HEK293 (cell line): Measurements from ENCODE around the gene TAS2R8.

Experiments used
- CTCF ChIA-PET: fragments of 350-600 bp; formaldehyde crosslinking; extraction: SDS; loops from one replicate; lab custom pipeline; 2021; ENCODE audit warnings: antibody characterized with exemption; lab: Yijun Ruan, JAX
- POLR2A ChIA-PET: fragments of 300-600 bp; formaldehyde crosslinking; extraction: SDS; loops from one replicate; lab custom pipeline; 2020; ENCODE audit warnings: antibody characterized with exemption, inconsistent platforms; lab: Yijun Ruan, JAX
- H3K27ac ChIP-seq: fragments of 200-500 bp; sonication (Bioruptor generic); 2 replicates; pipeline ENCODE4 v1.5.1; 2014; ENCODE audit warnings: low read depth, low read length, control low read depth, inconsistent platforms; ENCODE audit errors: extremely low read depth
- H3K36me3 ChIP-seq, 2 experiments: fragments of 200-500 bp in 1 of 2; sonication (Bioruptor generic) in 1 of 2; 1 replicate in 1 of 2; 2 replicates in 1 of 2; pipeline ENCODE4 v1.5.1; 2014 to 2017; ENCODE audit warnings: inconsistent platforms in 2 of 2, low read length in 2 of 2; ENCODE audit not compliant: control insufficient read depth in 2 of 2, insufficient read depth in 1 of 2
- H3K4me1 ChIP-seq: fragments of 200-500 bp; sonication (Bioruptor generic); 2 replicates; pipeline ENCODE4 v1.5.1; 2014; ENCODE audit warnings: mild to moderate bottlenecking, low read length, inconsistent platforms; ENCODE audit not compliant: control insufficient read depth, insufficient read depth
- H3K4me3 ChIP-seq: 2 replicates; pipeline ENCODE4 v1.5.1; 2011; ENCODE audit warnings: low read depth, mild to moderate bottlenecking, control low read depth, low read length, moderate library complexity
- H3K9me3 ChIP-seq: fragments of 200-500 bp; sonication (Bioruptor generic); 2 replicates; pipeline ENCODE4 v1.5.1; 2014; ENCODE audit warnings: low read depth, low read length, inconsistent platforms; ENCODE audit not compliant: control insufficient read depth, insufficient read depth
- BCL11B ChIP-seq: fragments of 450-650 bp; formaldehyde crosslinking; IDR thresholded peaks from 2 replicates; pipeline ENCODE4 v1.5.1; 2016; ENCODE audit warnings: low read depth, missing biosample characterization, missing genetic modification characterization
- ELK4 ChIP-seq: IDR thresholded peaks from 2 replicates; pipeline ENCODE4 v1.6.1; 2011; ENCODE audit warnings: mild to moderate bottlenecking, low read depth, low read length, borderline replicate concordance
- GLI4 ChIP-seq: fragments of 450-650 bp; formaldehyde crosslinking; IDR thresholded peaks from 2 replicates; pipeline ENCODE4 v1.5.1; 2016; ENCODE audit warnings: missing biosample characterization, missing genetic modification characterization
- OVOL3 ChIP-seq: fragments of 450-650 bp; formaldehyde crosslinking; IDR thresholded peaks from 2 replicates; pipeline ENCODE4 v1.5.1; 2016; ENCODE audit warnings: missing biosample characterization, missing genetic modification characterization
- PBX3 ChIP-seq: sonication (generic); formaldehyde crosslinking; IDR thresholded peaks from 2 replicates; pipeline ENCODE4 v1.8.1; 2022; ENCODE audit warnings: mild to moderate bottlenecking, moderate library complexity, missing genetic modification reagents
- ZFHX2 ChIP-seq: fragments of 450-650 bp; formaldehyde crosslinking; conservative IDR thresholded peaks from 2 replicates; pipeline ENCODE4 v1.5.1; 2016; ENCODE audit warnings: missing biosample characterization, missing genetic modification characterization
- ZNF16 ChIP-seq: fragments of 450-650 bp; formaldehyde crosslinking; IDR thresholded peaks from 2 replicates; pipeline ENCODE4 v1.5.1; 2016; ENCODE audit warnings: low read depth, missing biosample characterization, missing genetic modification characterization
- ZNF223 ChIP-seq: fragments of 450-650 bp; formaldehyde crosslinking; IDR thresholded peaks from 2 replicates; pipeline ENCODE4 v1.5.1; 2016; ENCODE audit warnings: missing biosample characterization, missing genetic modification characterization
- ZNF248 ChIP-seq: fragments of 450-650 bp; formaldehyde crosslinking; IDR thresholded peaks from 2 replicates; pipeline ENCODE4 v1.5.1; 2017; ENCODE audit warnings: missing biosample characterization, missing genetic modification characterization
- ZNF280C ChIP-seq: fragments of 450-650 bp; formaldehyde crosslinking; IDR thresholded peaks from 2 replicates; pipeline ENCODE4 v1.5.1; 2016; ENCODE audit warnings: missing biosample characterization, missing genetic modification characterization
- ZNF362 ChIP-seq: fragments of 450-650 bp; formaldehyde crosslinking; IDR thresholded peaks from 2 replicates; pipeline ENCODE4 v1.5.1; 2016; ENCODE audit warnings: missing biosample characterization, missing genetic modification characterization
- ZNF366 ChIP-seq: fragments of 450-650 bp; formaldehyde crosslinking; conservative IDR thresholded peaks from 2 replicates; pipeline ENCODE4 v1.5.1; 2016; ENCODE audit warnings: missing biosample characterization, missing genetic modification characterization
- ZNF473 ChIP-seq: fragments of 450-650 bp; formaldehyde crosslinking; IDR thresholded peaks from 2 replicates; pipeline ENCODE4 v1.5.1; 2017; ENCODE audit warnings: missing biosample characterization, missing genetic modification characterization
- ZNF555 ChIP-seq: fragments of 450-650 bp; formaldehyde crosslinking; conservative IDR thresholded peaks from 2 replicates; pipeline ENCODE4 v1.5.1; 2017; ENCODE audit warnings: missing biosample characterization, mild to moderate bottlenecking, missing genetic modification characterization, inconsistent platforms
- ZNF645 ChIP-seq: fragments of 450-650 bp; formaldehyde crosslinking; IDR thresholded peaks from 2 replicates; pipeline ENCODE4; 2016; ENCODE audit warnings: missing biosample characterization, missing genetic modification characterization
- ZNF664 ChIP-seq: fragments of 450-650 bp; formaldehyde crosslinking; IDR thresholded peaks from 2 replicates; pipeline ENCODE4 v1.5.1; 2016; ENCODE audit warnings: missing biosample characterization, missing genetic modification characterization
- ZNF692 ChIP-seq: fragments of 450-650 bp; formaldehyde crosslinking; IDR thresholded peaks from 2 replicates; pipeline ENCODE4 v1.5.1; 2016; ENCODE audit warnings: missing biosample characterization, missing genetic modification characterization
- ZNF704 ChIP-seq: fragments of 450-650 bp; formaldehyde crosslinking; IDR thresholded peaks from 2 replicates; pipeline ENCODE4 v1.5.1; 2016; ENCODE audit warnings: missing biosample characterization, missing genetic modification characterization
- ZNF843 ChIP-seq: fragments of 450-650 bp; formaldehyde crosslinking; IDR thresholded peaks from 2 replicates; pipeline ENCODE4 v1.5.1; 2016; ENCODE audit warnings: missing biosample characterization, missing genetic modification characterization

Gene TAS2R8

GRCh38 chr12:10849425-10849878 is 42.4 kb upstream of the TAS2R8 start, which contains the start of gene PRR4:
PRR4 (minus strand) TSS chr12:10849475; CDS start chr12:10849437, 38 bp downstream.
- Histone ChIP-seq H3K4me3 (no peak within 1 kb of the TSS), H3K4me1 (no peaks in the 10 kb centered on the region), H3K9me3 (no peaks in the 10 kb centered on the region), H3K36me3 (no peaks in the 10 kb centered on the region), H3K27ac (no peak within 1 kb of the TSS)
- no peak for TF ChIP-seq ZNF16
- ChIA-PET POLR2A (no interaction called here), CTCF (no interaction called here)

- ChIA-PET POLR2A (no interaction called here), CTCF (no interaction called here)
- H3K4me3 ChIP-seq, result no peak overlapping the region
- H3K4me1 ChIP-seq, result no peaks in the 10 kb centered on the region
- no peak overlapping the region for H3K27ac ChIP-seq
- peaks cover 0 to 3% of the 10 kb centered on the region in 2 experiments; a peak in 1 of 3 replicates for H3K36me3 ChIP-seq
- TF ChIP-seq GLI4 (tag by site-specific recombination) (no peak), ELK4 (no peak), ZNF248 (tag by site-specific recombination) (no peak), ZNF280C (no peak), ZNF704 (tag by site-specific recombination) (no peak), ZNF223 (tag by site-specific recombination) (no peak), ZNF555 (tag by site-specific recombination) (no peak), PBX3 (no peak), ZNF366 (tag by site-specific recombination) (no peak), ZNF664 (no peak), OVOL3 (tag by site-specific recombination) (no peak), ZNF473 (tag by site-specific recombination) (no peak), ZFHX2 (tag by site-specific recombination) (no peak), ZNF362 (tag by site-specific recombination) (no peak), BCL11B (tag by site-specific recombination) (no peak), ZNF692 (tag by site-specific recombination) (no peak), ZNF843 (no peak), ZNF645 (tag by site-specific recombination) (no peak)
- no peaks in the 10 kb centered on the region for H3K9me3 ChIP-seq
Measured at GRCh38 chr12:10847744-10848143, 40.7 kb upstream of the TAS2R8 start.
